WTC11 (cell line): ENCODE data around the gene TMIGD1. TPM values are rescaled to one million over a fixed set of nuclear protein-coding genes. Genes with fewer than 3 reads are reported as not detected.

ENCODE experiments used
- ATAC-seq: fragments of 200-7000 bp; cut with Tn5 transposase; 2 replicates; pipeline ENCODE4 v1.10.0; 2021; ENCODE audit warnings: mild to moderate bottlenecking, moderate library complexity
- CTCF ChIA-PET: fragments of 300-600 bp; sonication (Branson Sonifier 250); formaldehyde crosslinking; loops from one replicate; lab custom pipeline; 2021; ENCODE audit warnings: antibody characterized with exemption; lab: Charles Lee
- POLR2A ChIA-PET: fragments of 350-600 bp; sonication (Branson Sonifier 250); formaldehyde crosslinking; loops from one replicate; lab custom pipeline; 2021; ENCODE audit warnings: antibody characterized with exemption; lab: Charles Lee
- DNase-seq: peaks from one replicate; pipeline ENCODE4 v3.0.0; 2021; ENCODE audit warnings: low spot score
- H3K27ac Mint-ChIP-seq: 2 replicates; pipeline ENCODE4 v1.8.0; 2021; ENCODE audit warnings: mixed read lengths
- H3K27me3 Mint-ChIP-seq: 2 replicates; pipeline ENCODE4 v1.8.0; 2021; ENCODE audit warnings: low read depth, mild to moderate bottlenecking, moderate library complexity, mixed read lengths
- H3K36me3 Mint-ChIP-seq: 2 replicates; pipeline ENCODE4 v1.8.0; 2021; ENCODE audit warnings: mixed read lengths
- H3K4me1 Mint-ChIP-seq: 2 replicates; pipeline ENCODE4 v1.8.0; 2022; ENCODE audit warnings: mixed read lengths
- H3K4me3 Mint-ChIP-seq: 2 replicates; pipeline ENCODE4 v1.8.0; 2021; ENCODE audit warnings: mild to moderate bottlenecking, moderate library complexity, mixed read lengths
- H3K9me3 Mint-ChIP-seq: 2 replicates; pipeline ENCODE4 v1.8.0; 2021; ENCODE audit warnings: mixed read lengths
- AR ChIP-seq: fragments of 250-450 bp; sonication (Bioruptor Pico); IDR thresholded peaks from 2 replicates; pipeline ENCODE4 v1.9.0; 2021; ENCODE audit warnings: mild to moderate bottlenecking
- CREB1 ChIP-seq: sonication (generic); formaldehyde crosslinking; IDR thresholded peaks from 2 replicates; pipeline ENCODE4 v1.8.0; 2023; ENCODE audit warnings: mild to moderate bottlenecking, missing genetic modification reagents
- IRF2 ChIP-seq: sonication (generic); formaldehyde crosslinking; IDR thresholded peaks from 2 replicates; pipeline ENCODE4 v1.8.0; 2022; ENCODE audit warnings: low read depth, missing genetic modification reagents, borderline replicate concordance
- JUN ChIP-seq: sonication (generic); formaldehyde crosslinking; IDR thresholded peaks from 2 replicates; pipeline ENCODE4 v1.8.0; 2023; ENCODE audit warnings: mild to moderate bottlenecking, missing genetic modification reagents
- MLX ChIP-seq: sonication (generic); formaldehyde crosslinking; IDR thresholded peaks from 2 replicates; pipeline ENCODE4 v1.8.1; 2023; ENCODE audit warnings: mild to moderate bottlenecking, missing genetic modification reagents, moderate library complexity
- NR3C1 ChIP-seq: sonication (generic); formaldehyde crosslinking; conservative IDR thresholded peaks from 2 replicates; pipeline ENCODE4 v1.8.1; 2023; ENCODE audit warnings: low read depth, mild to moderate bottlenecking, missing genetic modification reagents
- PRRX2 ChIP-seq: fragments of 250-450 bp; sonication (Bioruptor Pico); IDR thresholded peaks from 2 replicates; pipeline ENCODE4 v1.8.0; 2021; ENCODE audit warnings: mild to moderate bottlenecking
- RELA ChIP-seq: sonication (generic); formaldehyde crosslinking; IDR thresholded peaks from 2 replicates; pipeline ENCODE4 v1.8.1; 2022; ENCODE audit warnings: missing genetic modification reagents, mild to moderate bottlenecking, borderline replicate concordance
- TP53 ChIP-seq: sonication (generic); formaldehyde crosslinking; IDR thresholded peaks from 2 replicates; pipeline ENCODE4 v1.8.1; 2023; ENCODE audit warnings: mild to moderate bottlenecking, missing genetic modification reagents
- ZBTB43 ChIP-seq: sonication (generic); formaldehyde crosslinking; IDR thresholded peaks from 2 replicates; pipeline ENCODE4 v1.8.1; 2023; ENCODE audit warnings: mild to moderate bottlenecking, missing genetic modification reagents
- ZNF121 ChIP-seq: sonication (generic); formaldehyde crosslinking; IDR thresholded peaks from 2 replicates; pipeline ENCODE4 v1.8.0; 2023; ENCODE audit warnings: missing genetic modification reagents
- ZNF219 ChIP-seq: sonication (generic); formaldehyde crosslinking; IDR thresholded peaks from 2 replicates; pipeline ENCODE4 v1.8.0; 2023; ENCODE audit warnings: missing genetic modification reagents, mild to moderate bottlenecking, borderline replicate concordance
- ZNF232 ChIP-seq: sonication (generic); formaldehyde crosslinking; IDR thresholded peaks from 2 replicates; pipeline ENCODE4 v1.8.0; 2022; ENCODE audit warnings: mild to moderate bottlenecking, missing genetic modification reagents
- ZNF396 ChIP-seq: fragments of 250-450 bp; sonication (Bioruptor Pico); IDR thresholded peaks from 2 replicates; pipeline ENCODE4 v1.8.0; 2021; ENCODE audit warnings: mild to moderate bottlenecking, moderate library complexity, borderline replicate concordance
- total RNA-seq: library from RNA; stranded (reverse); gene quantifications from 3 replicates; pipeline ENCODE4 v1.2.3, GENCODE V29; 2021
- TF ChIP-seq, protein P1 (sequence below): sonication (generic); formaldehyde crosslinking; IDR thresholded peaks from 2 replicates; pipeline ENCODE4 v1.8.1; 2022; ENCODE audit warnings: missing genetic modification reagents, borderline replicate concordance
- TF ChIP-seq, protein P2 (sequence below): fragments of 250-450 bp; sonication (Bioruptor Pico); conservative IDR thresholded peaks from 2 replicates; pipeline ENCODE4 v1.9.0; 2021; ENCODE audit warnings: mild to moderate bottlenecking
- TF ChIP-seq, protein P3 (sequence below): fragments of 250-450 bp; sonication (Bioruptor Pico); IDR thresholded peaks from 2 replicates; pipeline ENCODE4 v1.9.0; 2021; ENCODE audit warnings: mild to moderate bottlenecking, borderline replicate concordance
- TF ChIP-seq, protein P4 (sequence below): sonication (generic); formaldehyde crosslinking; IDR thresholded peaks from 2 replicates; pipeline ENCODE4 v1.8.0; 2022; ENCODE audit warnings: mild to moderate bottlenecking, missing genetic modification reagents

TMIGD1 gene
- total RNA-seq, 1 experiment from 2014 or later, result not detected

DNA sequence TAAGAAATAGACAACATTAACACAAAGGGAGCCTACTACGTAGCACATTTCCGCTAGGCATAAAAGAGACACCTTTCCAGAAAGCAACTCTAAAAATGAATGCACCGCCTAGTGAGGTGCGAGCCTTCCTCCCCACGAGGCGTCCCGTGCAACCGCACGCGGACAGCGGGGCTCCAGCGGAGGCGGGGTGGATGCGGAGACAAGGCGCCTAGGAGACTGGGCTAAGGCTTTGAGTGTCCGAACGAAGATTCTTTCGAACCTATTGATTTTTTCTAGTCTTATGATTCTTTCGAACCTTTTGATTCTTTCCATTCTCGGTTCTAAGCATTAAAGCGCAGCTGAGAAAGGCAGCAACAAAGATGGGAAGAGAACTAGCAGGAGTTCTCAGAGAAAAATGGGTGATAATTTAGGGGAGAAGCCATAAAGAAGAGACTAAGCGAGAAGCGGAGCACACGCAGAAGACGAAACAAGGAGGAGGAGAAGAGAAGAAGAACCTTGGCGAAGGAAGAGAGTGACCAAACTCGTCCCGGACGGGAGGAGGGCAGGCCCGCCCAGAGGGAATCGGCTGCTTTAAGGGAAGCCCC lies 44.5 kb upstream of the TMIGD1 start (continued):
- TF ChIP-seq AR (CRISPR knock-in tag) (no peak), PRRX2 (no peak), JUN (CRISPR knock-in tag) (peak; percentile 74; the same call in 1 of the 2 replicates), ZBTB43 (CRISPR knock-in tag) (no peak), CREB1 (CRISPR knock-in tag) (0 out of 2 replicates have a peak, but pooled peaks have one; percentile 51), RELA (CRISPR knock-in tag) (no peak), IRF2 (CRISPR knock-in tag) (no peak)
- TF ChIP-seq, protein P1, sequence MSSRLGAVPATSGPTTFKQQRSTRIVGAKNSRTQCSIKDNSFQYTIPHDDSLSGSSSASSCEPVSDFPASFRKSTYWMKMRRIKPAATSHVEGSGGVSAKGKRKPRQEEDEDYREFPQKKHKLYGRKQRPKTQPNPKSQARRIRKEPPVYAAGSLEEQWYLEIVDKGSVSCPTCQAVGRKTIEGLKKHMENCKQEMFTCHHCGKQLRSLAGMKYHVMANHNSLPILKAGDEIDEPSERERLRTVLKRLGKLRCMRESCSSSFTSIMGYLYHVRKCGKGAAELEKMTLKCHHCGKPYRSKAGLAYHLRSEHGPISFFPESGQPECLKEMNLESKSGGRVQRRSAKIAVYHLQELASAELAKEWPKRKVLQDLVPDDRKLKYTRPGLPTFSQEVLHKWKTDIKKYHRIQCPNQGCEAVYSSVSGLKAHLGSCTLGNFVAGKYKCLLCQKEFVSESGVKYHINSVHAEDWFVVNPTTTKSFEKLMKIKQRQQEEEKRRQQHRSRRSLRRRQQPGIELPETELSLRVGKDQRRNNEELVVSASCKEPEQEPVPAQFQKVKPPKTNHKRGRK, result 0 out of 2 replicates have a peak, but pooled peaks have one; percentile 61
- TF ChIP-seq, protein P2, sequence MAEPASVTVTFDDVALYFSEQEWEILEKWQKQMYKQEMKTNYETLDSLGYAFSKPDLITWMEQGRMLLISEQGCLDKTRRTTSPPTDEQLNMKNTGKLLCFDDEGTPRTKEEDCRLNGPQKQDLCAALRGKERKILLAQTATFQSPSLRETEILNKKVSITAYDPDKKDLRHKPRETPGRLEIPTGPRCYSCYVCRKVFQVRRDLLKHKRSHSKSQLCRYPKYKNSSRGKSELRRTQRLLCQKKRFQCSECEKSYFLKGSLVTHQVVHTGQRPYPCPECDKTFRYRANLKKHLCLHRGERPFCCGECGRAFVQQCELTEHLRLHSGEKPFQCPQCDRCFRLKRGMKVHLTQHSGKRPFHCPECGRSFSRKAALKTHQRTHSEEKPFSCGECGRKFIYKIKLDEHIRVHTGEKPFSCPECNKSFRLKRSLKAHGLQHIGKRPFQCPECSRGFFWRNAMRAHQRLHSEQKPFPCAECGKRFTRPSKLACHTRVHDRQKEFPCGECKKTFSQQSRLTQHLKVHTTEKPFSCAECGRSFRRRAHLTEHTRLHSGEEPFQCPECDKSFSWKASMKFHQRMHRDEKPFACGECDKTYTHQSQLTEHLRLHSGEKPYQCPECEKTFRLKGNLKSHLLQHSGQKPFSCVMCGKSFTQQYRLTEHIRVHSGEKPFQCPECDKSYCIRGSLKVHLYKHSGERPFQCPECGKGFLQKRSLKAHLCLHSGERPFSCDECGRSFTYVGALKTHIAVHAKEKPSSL (CRISPR knock-in tag), result no peak

- Mint-ChIP-seq H3K4me1 (peaks cover 51% of the 10 kb centered on the region), H3K4me3 (peak overlapping the region; percentile 81), H3K27me3 (peaks cover 40% of the 10 kb centered on the region), H3K9me3 (no peaks in the 10 kb centered on the region), H3K36me3 (no peaks in the 10 kb centered on the region), H3K27ac (no peak overlapping the region)
- CTCF ChIA-PET, result interaction anchor here (0.8 to 0.9 kb wide), 2 partner anchors 22 to 37 kb away, joined by 3 to 4 read pairs; no protein-coding TSS in a partner anchor
- no peak for DNase-seq
- no peak for ATAC-seq
- POLR2A ChIA-PET, result interaction anchor here (0.5 to 0.7 kb wide), 2 partner anchors 225 to 245 kb away, joined by 3 to 5 read pairs; no protein-coding TSS in a partner anchor
- TF ChIP-seq TP53 (CRISPR knock-in tag) (no peak), ZNF121 (CRISPR knock-in tag) (no peak), ZNF219 (CRISPR knock-in tag) (no peak), MLX (no peak), ZNF232 (CRISPR knock-in tag) (no peak), IRF2 (CRISPR knock-in tag) (no peak), NR3C1 (CRISPR knock-in tag) (no peak), ZNF396 (CRISPR knock-in tag) (no peak)
- TF ChIP-seq, protein P3, sequence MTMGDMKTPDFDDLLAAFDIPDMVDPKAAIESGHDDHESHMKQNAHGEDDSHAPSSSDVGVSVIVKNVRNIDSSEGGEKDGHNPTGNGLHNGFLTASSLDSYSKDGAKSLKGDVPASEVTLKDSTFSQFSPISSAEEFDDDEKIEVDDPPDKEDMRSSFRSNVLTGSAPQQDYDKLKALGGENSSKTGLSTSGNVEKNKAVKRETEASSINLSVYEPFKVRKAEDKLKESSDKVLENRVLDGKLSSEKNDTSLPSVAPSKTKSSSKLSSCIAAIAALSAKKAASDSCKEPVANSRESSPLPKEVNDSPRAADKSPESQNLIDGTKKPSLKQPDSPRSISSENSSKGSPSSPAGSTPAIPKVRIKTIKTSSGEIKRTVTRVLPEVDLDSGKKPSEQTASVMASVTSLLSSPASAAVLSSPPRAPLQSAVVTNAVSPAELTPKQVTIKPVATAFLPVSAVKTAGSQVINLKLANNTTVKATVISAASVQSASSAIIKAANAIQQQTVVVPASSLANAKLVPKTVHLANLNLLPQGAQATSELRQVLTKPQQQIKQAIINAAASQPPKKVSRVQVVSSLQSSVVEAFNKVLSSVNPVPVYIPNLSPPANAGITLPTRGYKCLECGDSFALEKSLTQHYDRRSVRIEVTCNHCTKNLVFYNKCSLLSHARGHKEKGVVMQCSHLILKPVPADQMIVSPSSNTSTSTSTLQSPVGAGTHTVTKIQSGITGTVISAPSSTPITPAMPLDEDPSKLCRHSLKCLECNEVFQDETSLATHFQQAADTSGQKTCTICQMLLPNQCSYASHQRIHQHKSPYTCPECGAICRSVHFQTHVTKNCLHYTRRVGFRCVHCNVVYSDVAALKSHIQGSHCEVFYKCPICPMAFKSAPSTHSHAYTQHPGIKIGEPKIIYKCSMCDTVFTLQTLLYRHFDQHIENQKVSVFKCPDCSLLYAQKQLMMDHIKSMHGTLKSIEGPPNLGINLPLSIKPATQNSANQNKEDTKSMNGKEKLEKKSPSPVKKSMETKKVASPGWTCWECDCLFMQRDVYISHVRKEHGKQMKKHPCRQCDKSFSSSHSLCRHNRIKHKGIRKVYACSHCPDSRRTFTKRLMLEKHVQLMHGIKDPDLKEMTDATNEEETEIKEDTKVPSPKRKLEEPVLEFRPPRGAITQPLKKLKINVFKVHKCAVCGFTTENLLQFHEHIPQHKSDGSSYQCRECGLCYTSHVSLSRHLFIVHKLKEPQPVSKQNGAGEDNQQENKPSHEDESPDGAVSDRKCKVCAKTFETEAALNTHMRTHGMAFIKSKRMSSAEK (CRISPR knock-in tag), result no peak
- TF ChIP-seq, protein P4, sequence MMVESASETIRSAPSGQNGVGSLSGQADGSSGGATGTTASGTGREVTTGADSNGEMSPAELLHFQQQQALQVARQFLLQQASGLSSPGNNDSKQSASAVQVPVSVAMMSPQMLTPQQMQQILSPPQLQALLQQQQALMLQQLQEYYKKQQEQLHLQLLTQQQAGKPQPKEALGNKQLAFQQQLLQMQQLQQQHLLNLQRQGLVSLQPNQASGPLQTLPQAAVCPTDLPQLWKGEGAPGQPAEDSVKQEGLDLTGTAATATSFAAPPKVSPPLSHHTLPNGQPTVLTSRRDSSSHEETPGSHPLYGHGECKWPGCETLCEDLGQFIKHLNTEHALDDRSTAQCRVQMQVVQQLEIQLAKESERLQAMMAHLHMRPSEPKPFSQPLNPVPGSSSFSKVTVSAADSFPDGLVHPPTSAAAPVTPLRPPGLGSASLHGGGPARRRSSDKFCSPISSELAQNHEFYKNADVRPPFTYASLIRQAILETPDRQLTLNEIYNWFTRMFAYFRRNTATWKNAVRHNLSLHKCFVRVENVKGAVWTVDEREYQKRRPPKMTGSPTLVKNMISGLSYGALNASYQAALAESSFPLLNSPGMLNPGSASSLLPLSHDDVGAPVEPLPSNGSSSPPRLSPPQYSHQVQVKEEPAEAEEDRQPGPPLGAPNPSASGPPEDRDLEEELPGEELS, result no peak
Measured at GRCh38 chr17:30377574-30378240, 43.9 kb upstream of the TMIGD1 start.
